Measurements from ENCODE around the gene CYP4V2. TPM values are rescaled to one million over a fixed set of nuclear protein-coding genes. Genes with fewer than 3 reads are reported as not detected.

CYP4V2 gene
- total RNA-seq = 10 to 100 TPM; 18.9 to 37.7 TPM

- H3K4me1 ChIP-seq = peaks cover 0 to 26% of the 10 kb centered on the region in 2 donors
- H3K27ac ChIP-seq = peak within 1 kb of the TSS; percentile 91 to 98
- no peaks in the 10 kb centered on the region for H3K27me3 ChIP-seq
- no peaks in the 10 kb centered on the region for H3K9me3 ChIP-seq
- DNase-seq (ENCODE audit: low spot score) = peak; percentile 75
- peaks cover 8% of the 10 kb centered on the region for H3K36me3 ChIP-seq
- peak; percentile 35 to 59 for TF ChIP-seq CTCF (IDR thresholded peaks at IDR 0.05)
- H3K4me3 ChIP-seq = peak within 1 kb of the TSS; percentile 77 to 88
These were observed at the start of gene CYP4V2 for GRCh38 chr4:186191200-186192065. Gene CYP4V2, plus strand, starts transcription at chr4:186191567. Its CDS starts 257 bp downstream, at chr4:186191824.

DNA sequence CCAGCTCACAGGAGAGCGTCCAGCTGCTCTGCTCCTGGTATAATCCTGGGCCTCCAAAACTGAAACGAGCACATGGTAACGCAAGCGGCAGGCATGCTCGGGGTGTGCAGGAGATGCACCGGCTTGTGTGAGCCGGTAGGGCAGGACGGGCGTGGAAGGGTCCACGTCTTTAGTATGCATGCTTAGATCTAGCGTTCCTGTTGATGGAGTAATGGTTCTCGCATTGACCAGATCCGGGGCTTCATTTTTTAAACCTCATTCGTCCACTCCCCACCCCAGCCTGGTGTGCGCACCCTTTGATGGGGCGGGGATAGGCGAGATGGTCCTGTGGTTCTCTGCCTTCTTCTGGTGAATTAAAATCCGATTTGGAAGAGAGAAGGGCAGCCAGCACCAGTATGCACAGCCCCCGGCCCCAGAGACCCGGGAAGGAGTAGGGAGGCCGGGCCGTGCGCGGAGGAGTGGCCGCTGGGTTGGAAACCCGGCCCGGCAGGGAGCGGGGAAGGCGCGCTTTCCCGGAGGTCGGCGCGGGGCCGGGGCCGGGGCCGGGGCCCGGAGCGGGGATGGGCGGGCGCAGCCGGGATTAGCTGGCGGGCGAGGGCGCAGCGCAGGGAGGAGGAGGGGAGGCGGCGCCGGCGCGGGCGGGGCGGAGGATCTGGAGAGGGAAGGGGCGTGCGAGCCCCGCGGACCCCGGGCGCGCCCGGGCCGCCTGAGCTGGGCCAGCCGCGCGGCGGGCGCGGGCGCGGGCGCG is 47.0 kb upstream of the CYP4V2 start:
- Histone ChIP-seq H3K36me3 (no peaks in the 10 kb centered on the region), H3K27me3 (no peaks in the 10 kb centered on the region), H3K4me1 (peaks cover 0 to 17% of the 10 kb centered on the region in 2 donors), H3K27ac (peak overlapping the region; percentile 62 to 65), H3K4me3 (peak overlapping the region; percentile 51 to 59), H3K9me3 (no peaks in the 10 kb centered on the region)
- DNase-seq (ENCODE audit: low spot score) = peak; percentile 62
- TF ChIP-seq CTCF (IDR thresholded peaks at IDR 0.05) = no peak

DNA sequence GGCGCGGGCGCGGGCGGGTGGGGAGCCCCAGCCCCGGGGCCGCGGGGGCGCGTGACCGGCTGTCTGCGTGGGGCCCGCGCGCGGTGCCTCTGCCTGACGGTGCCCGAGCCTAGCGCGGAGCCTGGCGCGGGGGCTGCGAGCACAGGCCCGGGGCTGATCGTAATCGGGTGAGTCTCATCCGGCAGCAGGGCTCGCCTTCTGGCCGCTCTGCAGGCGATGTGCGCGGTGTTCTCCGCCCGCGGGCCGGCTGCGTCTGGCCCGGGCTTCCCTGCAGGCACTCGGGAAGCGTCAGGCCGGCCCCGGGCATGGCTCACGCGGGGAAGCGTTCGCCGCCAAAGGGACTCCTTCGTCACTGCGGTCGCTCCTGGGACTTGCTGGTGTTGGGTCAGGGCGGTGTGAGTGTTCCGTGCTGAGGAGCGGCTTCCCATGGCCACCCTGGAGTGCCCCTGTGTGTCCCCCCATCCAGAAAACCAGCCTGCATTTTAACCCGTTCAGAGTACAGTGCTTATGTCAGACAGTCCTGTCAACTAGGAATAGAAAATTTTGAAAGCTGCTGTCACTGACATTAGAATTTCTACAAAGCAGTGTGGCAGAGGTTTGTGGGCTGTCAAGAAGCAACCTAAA is 46.3 kb upstream of the CYP4V2 start:
- Histone ChIP-seq H3K36me3 (no peaks in the 10 kb centered on the region), H3K4me1 (peaks cover 0 to 17% of the 10 kb centered on the region in 2 donors), H3K27me3 (no peaks in the 10 kb centered on the region), H3K9me3 (no peaks in the 10 kb centered on the region), H3K4me3 (peak overlapping the region; percentile 51 to 59), H3K27ac (peak overlapping the region; percentile 47 to 82)
- peak; percentile 72 for DNase-seq (ENCODE audit: low spot score)
- TF ChIP-seq CTCF (IDR thresholded peaks at IDR 0.05) = no peak

GRCh38 chr4:186146458-186146857 is 44.9 kb upstream of the CYP4V2 start:
- no peak overlapping the region for H3K27ac ChIP-seq
- no peaks in the 10 kb centered on the region for H3K27me3 ChIP-seq
- H3K4me1 ChIP-seq = peaks cover 0 to 17% of the 10 kb centered on the region in 2 donors
- no peak for TF ChIP-seq CTCF (IDR thresholded peaks at IDR 0.05)
- DNase-seq (ENCODE audit: low spot score) = no peak
- H3K4me3 ChIP-seq = no peak overlapping the region
- no peaks in the 10 kb centered on the region for H3K9me3 ChIP-seq
- H3K36me3 ChIP-seq = no peaks in the 10 kb centered on the region

- H3K36me3 ChIP-seq = no peaks in the 10 kb centered on the region
- no peaks in the 10 kb centered on the region for H3K27me3 ChIP-seq
- H3K4me3 ChIP-seq = no peak overlapping the region
- H3K4me1 ChIP-seq = peaks cover 0 to 17% of the 10 kb centered on the region in 2 donors
- no peak for DNase-seq (ENCODE audit: low spot score)
- H3K9me3 ChIP-seq = no peaks in the 10 kb centered on the region
- no peak overlapping the region for H3K27ac ChIP-seq
- no peak for TF ChIP-seq CTCF (IDR thresholded peaks at IDR 0.05)
These were observed 42.9 kb upstream of the CYP4V2 start for GRCh38 chr4:186148336-186148975.
